Suprapubic skin (tissue), 3 donors: Measurements from ENCODE around the gene CCDC178.

ENCODE experiments used
- POLR2A ChIP-seq, 2 donors: fragments of 450-650 bp; IDR thresholded peaks; one replicate each; pipeline ENCODE4 v1.6.1; 2017; ENCODE audit warnings: antibody characterized with exemption in 2 of 2, mild to moderate bottlenecking in 2 of 2, moderate library complexity in 2 of 2
- TF ChIP-seq, protein P1 (sequence below), 2 donors: fragments of 200-600 bp in 1 of 2; fragments of 450-650 bp in 1 of 2; sonication (generic) in 1 of 2; IDR thresholded peaks; one replicate each; pipeline ENCODE4 v1.5.1; 2016 to 2019; ENCODE audit warnings: antibody characterized with exemption in 2 of 2, mild to moderate bottlenecking in 1 of 2, moderate library complexity in 1 of 2

DNA sequence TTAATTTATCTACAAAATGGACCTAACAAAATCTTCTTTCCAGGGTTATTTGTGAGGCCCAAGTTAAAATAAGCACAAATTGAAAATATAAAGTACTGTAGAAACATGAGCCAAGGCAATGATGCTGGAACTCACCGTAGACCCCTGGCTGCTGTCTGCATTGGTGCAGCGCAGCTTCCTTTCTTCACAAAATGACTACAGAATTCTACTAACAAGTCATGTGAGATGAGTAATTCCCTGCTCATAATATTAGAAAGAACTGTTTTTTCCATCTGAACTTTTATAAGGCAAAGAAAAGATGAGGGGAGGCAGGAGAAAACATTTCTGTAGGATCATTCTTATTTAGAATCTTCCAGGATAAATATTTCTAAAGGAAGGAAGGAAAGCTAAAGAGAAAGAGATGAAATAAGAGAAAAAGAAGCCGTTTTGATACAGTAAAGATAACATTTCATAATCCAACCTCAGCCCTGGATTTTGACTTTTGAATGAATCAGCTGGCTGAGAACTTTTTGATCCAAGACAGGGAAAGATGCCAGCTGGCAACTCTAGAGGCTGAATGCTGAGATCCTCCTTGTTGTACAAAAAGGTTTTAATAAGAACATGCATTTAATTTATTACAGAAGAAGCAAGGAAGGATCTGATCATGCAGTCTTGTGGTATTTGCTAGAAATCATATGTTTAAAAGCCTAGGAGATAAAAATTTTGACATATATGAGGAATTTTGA lies 483.8 kb downstream of the CCDC178 start:
- TF ChIP-seq, protein P1, sequence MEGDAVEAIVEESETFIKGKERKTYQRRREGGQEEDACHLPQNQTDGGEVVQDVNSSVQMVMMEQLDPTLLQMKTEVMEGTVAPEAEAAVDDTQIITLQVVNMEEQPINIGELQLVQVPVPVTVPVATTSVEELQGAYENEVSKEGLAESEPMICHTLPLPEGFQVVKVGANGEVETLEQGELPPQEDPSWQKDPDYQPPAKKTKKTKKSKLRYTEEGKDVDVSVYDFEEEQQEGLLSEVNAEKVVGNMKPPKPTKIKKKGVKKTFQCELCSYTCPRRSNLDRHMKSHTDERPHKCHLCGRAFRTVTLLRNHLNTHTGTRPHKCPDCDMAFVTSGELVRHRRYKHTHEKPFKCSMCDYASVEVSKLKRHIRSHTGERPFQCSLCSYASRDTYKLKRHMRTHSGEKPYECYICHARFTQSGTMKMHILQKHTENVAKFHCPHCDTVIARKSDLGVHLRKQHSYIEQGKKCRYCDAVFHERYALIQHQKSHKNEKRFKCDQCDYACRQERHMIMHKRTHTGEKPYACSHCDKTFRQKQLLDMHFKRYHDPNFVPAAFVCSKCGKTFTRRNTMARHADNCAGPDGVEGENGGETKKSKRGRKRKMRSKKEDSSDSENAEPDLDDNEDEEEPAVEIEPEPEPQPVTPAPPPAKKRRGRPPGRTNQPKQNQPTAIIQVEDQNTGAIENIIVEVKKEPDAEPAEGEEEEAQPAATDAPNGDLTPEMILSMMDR (IDR thresholded peaks at IDR 0.05) = no peak
- no peak for TF ChIP-seq POLR2A (IDR thresholded peaks at IDR 0.05)
